GM19351 (cell line): ENCODE data around the gene FAM120A.

Experiments
- ATAC-seq: cut with Tn5 transposase; IDR thresholded peaks from one replicate; pipeline ENCODE4 v1.9.1; 2021; ENCODE audit warnings: mild to moderate bottlenecking, moderate library complexity; ENCODE audit not compliant: unreplicated experiment

FAM120A gene

DNA sequence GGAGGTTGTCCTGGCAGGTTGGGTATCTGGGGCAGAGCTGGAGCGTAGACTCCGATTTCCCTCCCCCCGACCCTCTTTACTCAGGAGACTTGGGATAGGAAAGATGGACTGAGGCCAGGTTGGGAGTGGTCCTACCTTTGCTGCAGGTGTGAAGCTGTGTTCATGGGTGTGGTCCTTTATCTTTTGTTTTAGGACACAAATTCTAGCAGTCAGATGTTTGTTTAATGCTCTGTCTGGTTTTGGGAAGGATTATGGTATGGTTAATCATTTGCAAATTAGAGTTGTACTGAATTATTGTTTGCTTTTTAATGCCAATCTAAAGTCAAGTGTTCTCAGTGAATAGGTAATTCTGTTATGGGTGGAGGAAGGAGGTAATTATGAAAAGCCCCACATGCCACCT, 16.0 kb downstream of the FAM120A start:
- no peak for ATAC-seq

GRCh38 chr9:93468763-93469456, 17.4 kb downstream of the FAM120A start:
- no peak for ATAC-seq

- ATAC-seq, result no peak
These were observed 18.9 kb downstream of the FAM120A start for GRCh38 chr9:93470391-93470790.

DNA sequence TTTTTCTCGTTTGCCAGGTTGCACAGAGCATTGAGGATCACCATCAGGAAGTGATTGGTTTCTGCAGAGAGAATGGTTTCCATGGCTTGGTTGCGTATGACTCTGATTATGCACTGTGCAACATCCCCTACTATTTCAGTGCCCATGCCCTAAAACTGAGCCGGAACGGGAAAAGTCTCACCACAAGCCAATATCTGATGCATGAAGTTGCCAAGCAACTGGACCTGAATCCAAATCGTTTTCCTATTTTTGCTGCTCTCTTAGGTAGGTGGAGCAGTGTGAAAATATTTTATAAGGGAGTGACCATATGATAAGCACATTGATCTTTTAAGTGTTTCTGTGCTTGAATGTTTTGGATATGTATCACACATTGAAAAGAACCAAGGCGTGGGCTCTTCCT, 19.6 kb downstream of the FAM120A start:
- no peak for ATAC-seq

DNA sequence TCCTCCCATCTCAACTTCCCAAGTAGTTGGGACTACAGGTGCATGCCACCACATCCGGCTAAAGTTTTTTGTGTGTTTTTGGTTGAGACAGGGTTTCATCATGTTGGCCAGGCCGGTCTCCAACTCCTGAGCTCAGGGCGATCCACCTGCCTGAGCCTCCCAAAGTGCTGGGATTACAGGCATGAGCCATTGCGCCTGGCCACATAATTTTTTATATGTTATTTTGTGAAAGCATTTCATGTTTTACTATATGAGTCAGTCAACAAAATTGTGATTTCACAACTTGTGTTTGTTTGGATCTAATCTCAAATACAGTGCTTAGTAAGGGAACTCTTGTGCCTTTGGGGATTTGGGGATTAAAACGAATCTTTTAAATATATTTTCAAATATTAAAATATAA, 21.9 kb downstream of the FAM120A start:
- ATAC-seq, result no peak

DNA sequence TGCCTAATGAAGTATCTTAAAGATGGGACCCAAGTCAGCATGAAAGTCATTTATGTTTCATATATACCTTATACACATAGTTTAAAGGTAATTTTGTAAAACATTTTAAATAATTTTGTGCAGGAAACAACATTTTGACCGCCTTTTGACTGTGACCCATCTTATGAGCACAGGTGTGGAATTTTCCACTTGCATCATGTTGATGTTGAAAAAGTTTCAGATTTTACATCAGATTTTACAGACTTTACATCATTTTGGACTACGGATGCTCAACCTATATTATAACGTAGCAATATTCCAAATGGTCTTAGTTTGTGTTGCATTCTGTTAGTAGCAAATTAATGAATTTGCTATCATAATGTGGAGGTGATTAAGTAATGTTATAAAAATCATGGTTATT, 23.6 kb downstream of the FAM120A start:
- no peak for ATAC-seq

DNA sequence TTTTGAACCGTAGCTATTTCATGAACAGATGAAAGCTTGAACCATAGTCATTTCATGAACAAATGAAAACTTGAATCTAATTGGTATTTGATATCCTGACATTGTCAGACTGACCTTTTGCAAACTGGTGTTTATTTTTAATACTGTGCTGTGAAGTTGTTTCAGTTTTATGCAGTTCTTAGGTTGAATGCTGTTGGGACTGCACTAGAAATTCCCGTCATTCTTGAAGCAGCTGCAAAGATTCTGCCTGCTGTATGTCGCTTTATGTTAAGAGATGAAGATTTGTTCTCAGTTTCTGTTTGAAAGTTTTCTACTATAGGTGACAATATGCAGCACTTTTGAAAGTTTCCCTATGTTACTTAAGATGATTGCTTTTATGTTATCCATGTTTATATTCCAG, 24.4 kb downstream of the FAM120A start:
- no peak for ATAC-seq

DNA sequence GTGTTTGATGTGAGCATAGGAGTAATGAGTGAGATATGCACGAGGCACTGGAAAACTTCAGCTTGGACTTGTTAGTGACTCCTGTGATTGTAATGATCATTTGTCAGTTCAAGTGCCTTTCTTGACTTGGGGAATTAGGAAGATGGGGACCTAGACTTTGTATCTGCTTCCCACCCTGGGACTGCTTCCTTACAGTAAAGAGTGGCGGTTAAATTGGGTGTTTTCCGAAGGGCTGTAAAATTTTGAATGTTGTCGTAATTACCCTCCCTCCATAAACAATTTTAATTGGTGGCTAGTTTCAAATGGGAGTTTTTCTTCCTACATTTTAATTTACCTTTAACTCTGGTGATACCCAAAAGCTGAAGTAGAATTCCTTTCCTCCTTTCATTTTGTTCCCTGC, 25.4 kb downstream of the FAM120A start:
- ATAC-seq, result no peak

DNA sequence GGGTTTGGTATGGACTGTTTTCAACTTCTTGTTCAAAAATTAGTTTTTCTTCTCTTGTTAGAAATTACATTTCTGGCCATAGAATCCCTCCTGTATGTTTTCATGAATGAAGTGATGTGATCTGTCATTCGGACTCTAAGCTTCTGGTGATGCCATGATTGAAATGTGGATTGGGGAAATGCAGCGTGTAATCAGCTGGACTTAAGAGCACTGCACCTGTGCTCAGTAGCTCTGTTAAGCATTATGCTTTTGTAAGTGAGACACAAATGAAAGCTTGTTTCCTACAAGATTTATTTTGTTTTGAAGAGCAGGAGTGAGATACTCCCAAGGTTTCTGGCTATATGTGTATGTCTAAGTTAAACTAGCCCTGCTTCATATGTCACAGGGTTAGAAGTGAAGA, 25.9 kb downstream of the FAM120A start:
- no peak for ATAC-seq

DNA sequence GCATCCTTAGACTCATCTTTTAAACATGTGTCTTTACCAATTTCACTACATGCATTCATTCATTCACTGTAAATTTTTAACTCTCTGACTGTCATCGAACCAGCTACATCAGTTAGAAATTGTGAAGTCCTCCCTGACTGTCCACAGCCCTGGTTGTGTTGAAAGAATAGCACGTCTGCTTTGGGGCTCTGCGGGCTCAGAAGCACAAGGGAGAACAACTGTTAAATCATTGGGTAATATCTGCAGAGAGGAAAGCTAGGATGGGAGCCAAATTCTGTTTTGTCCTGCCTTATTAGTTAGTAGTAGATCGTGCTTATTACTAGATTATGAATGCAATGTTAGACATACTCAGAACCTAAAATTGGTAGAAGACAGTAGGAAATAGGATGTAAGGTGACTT, 28.2 kb downstream of the FAM120A start:
- no peak for ATAC-seq

DNA sequence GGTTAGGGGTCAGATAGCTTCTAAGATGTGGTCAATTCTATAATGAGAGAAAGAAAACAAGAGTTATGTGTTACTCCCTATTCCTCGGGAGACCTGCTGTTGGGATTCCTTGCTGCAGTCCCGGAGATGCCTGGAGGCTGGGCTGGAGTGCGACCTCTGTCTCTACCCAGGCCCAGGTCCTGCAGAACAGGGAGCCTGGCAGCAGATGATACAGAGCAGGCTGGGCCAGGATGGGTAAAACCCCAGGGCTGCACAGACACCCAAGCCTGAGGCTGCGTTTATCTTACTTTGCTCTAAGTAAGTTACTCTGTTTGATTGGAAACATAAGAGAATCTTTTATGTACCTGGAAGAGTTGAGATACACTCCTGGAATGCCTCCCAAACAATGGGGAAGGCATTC, 28.8 kb downstream of the FAM120A start:
- ATAC-seq, result no peak

DNA sequence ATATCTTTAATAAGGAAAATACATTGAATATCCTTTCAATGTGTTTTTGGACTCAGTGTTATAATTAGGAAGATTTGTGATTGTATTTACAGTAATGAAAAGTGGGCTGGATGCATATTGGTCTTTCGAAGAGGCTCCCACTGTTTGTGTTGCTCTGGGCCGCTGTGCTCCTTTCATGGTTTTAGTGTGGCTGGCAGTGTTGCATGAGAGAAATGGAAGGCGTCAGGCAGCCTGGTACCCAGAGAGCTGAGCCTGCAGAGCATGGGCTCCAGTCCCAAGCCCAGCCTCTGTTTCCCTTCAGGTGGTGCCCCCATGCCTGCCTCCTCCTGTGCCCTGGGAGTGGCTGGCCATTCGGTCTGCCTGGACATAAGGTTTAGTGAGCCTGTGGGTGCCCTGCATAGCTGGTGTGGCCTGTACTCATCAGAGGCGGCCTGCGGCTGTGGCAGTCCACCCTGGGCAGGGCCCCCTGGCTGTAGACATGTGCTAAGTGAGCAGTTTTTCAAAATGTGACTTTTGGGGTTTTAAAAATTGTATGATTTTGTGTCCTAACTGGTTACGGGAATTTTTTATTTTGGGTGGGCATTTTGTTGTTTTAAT, 29.3 kb downstream of the FAM120A start:
- no peak for ATAC-seq

GRCh38 chr9:93483497-93483896, 32.0 kb downstream of the FAM120A start:
- ATAC-seq, result no peak

GRCh38 chr9:93486268-93486667, 34.8 kb downstream of the FAM120A start:
- no peak for ATAC-seq

DNA sequence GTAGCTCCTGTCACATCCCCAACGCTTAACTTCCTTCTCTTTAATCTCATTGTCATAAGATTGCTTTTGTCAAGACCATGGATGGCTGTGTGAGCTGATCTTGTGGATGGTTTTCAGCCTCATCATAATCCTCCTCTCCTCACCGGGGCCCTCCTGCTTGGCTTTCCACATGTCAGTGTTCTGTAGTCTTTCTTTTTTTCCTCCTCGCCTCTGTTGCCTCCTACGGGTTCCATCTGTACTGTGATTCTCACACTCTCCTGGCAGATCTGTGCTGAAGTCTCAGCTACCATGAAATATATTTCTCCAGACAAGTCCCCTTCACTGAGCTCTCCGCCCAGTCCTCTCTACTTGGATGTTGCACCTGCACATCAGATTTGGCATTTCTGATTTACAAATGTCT, 36.8 kb downstream of the FAM120A start:
- ATAC-seq, result no peak

- ATAC-seq, result no peak
These were observed 40.2 kb downstream of the FAM120A start for GRCh38 chr9:93491593-93492232.

- ATAC-seq, result no peak
These were observed 40.8 kb downstream of the FAM120A start for GRCh38 chr9:93492327-93492726.

DNA sequence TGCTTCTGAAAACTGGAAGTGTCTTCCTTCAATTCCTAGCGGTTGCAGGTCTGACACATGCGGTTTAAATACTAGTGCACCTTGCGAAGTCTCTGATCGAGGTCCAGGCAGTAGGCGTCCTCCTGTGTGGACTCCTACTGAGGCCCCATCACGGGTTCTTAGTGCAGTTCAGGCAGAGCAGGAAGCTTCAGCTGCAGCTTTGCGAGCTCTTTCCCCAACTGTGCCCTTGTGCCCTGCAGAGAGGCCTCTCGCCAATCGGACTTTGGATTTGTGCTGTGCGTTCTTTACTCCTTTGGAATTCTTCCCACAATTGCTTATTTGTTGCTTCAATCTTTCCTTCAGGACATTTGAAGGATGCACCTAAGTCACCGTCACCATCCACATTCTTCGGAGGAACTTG, 42.5 kb downstream of the FAM120A start:
- ATAC-seq, result no peak

GRCh38 chr9:93496285-93496684, 44.8 kb downstream of the FAM120A start:
- no peak for ATAC-seq

DNA sequence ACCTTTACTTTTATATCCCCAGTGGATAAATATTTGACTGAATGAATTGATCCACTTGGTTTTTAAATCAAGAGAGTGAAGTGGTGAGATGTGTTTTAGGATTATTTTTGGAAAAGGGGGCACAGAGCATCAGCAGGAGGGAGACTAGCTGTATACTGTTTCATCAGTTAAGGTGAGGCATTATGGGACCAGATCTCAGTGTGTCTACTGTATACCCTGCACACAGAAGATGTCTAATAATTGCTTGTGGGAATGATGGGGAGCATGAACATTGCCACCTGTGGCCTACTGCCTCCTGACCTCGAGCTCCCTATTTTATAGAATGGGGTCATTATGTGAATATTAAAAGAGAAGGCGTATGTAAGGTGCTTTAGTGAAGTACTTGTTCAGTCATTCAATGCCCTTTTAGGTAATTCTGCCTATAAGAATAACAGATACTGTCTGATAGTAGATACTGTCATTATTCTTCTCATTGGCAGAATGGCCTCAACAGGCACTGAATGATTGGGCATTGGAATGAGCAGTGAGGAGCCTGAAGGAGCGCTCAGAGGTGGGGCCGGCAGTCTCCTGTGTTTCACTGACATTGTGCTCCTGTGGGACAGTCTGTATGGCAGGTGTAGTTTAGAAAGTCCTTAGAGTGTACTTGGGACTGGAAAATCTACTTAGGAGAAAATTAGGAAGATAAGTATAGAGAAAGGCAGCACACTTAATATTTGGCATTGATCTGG, 49.2 kb downstream of the FAM120A start:
- no peak for ATAC-seq

DNA sequence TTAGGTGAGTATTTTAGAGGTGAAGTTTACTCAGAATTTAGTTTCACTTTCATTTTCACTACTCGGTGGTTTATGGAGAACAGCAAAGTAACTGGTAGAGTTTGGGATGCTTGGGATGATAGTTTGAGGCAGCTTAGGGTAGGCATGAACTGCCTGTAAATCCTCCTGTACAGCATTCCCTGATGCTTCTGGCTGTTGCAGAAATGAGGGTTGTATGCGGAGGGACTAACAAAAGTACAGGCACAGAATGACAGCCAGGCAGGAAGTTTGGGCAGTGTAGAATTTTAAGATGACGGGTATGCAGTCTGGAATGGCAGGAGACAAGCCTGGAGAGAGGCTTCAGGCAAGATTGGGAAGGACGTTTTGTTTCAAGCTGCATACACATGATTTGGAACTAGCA, 49.9 kb downstream of the FAM120A start:
- ATAC-seq, result no peak

- no peak for ATAC-seq
These were observed 51.9 kb downstream of the FAM120A start for GRCh38 chr9:93503381-93503780.
